CD1c-positive myeloid dendritic cell (primary cell): ENCODE data around the gene LRRK1.

Source experiments
- DNase-seq: peaks from one replicate; pipeline ENCODE4 v3.0.0-alpha.2; 2016; ENCODE audit errors: extremely low spot score

Gene LRRK1

DNA sequence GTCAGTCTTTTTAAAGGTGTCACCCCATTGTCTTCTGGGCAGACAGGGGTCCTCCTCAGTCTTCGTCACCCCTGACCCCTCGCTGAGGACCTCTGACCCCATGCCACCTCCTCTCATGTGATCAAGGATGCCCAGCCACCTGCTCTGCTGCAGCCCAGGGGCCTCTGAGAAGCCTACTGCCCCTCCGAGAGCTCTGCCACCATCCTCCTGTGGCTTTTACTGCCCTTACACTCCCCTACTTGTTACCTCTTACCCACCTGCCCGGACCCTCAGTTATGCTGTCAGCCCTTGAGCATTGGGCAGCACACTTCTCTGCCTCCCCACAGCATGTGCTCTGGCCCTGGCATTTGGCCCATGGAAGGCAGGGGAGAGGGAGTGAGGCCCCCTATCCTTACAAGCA, 123.2 kb downstream of the LRRK1 start:
- no peak for DNase-seq

DNA sequence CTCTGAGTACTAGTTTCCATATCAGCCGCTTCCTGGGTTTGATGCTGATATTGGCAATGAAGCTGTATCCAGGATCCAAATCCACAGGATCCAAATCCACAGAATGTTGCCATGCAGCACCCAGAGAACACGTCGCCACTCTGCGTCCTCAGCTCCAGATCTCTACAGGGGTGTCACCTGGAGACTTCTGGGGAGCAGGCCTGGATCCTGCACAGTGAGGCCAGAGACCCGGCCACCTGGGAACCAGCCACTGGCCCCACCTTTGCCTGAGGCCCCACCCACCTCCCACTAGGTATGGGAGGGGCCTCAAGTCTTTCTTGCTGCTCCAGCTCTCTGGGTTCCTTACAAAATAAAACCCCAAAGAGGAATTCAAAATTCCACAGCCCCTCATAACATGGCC, 123.9 kb downstream of the LRRK1 start:
- no peak for DNase-seq

- no peak for DNase-seq
Observed at GRCh38 chr15:101043911-101044624, 124.9 kb downstream of the LRRK1 start.

GRCh38 chr15:101044625-101045235, 125.6 kb downstream of the LRRK1 start:
- no peak for DNase-seq

DNA sequence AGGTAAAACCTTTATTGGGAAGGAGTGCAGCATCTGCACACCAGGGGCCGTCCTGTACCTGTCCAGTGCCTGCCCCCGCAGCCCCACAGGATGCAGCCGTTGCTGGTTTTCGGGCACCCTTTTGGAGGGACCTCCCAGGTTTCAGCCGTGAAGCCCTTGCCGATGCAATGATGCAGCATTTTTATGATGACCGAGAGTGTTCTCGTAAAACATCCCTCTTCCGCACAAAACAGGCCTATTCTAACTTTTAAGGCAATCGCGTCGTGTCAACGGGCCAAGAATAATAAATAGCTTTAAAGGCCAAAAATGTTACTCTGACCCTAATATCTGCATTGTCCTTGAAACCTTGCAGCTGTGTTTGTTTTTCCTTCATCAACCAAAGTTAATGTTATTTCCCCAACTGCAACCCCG, 126.1 kb downstream of the LRRK1 start:
- DNase-seq = no peak

- DNase-seq = no peak
Observed at GRCh38 chr15:101045835-101046691, 126.9 kb downstream of the LRRK1 start.

GRCh38 chr15:101046826-101047225, 127.7 kb downstream of the LRRK1 start:
- DNase-seq = no peak

- DNase-seq = no peak
Observed at GRCh38 chr15:101047301-101047781, 128.2 kb downstream of the LRRK1 start.

DNA sequence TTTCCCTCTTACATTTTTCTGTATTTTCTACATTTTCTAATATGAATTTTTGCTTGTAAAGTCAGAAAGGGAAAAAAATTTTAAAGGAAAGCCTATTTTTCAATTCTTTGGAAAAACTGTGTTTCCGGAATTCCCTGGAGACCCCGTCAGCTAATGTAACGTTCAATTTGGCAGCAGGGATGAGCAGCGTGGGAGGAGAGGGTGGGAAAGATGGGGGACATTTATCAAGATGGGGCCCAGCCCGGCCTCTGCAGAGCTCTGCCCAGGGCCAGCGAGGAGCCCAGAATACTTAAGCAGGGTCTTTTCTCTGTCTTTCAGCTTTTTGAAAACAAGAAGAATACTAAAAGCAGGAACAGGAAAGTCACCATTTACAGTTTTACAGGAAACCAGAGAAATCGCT, 129.0 kb downstream of the LRRK1 start:
- no peak for DNase-seq

DNA sequence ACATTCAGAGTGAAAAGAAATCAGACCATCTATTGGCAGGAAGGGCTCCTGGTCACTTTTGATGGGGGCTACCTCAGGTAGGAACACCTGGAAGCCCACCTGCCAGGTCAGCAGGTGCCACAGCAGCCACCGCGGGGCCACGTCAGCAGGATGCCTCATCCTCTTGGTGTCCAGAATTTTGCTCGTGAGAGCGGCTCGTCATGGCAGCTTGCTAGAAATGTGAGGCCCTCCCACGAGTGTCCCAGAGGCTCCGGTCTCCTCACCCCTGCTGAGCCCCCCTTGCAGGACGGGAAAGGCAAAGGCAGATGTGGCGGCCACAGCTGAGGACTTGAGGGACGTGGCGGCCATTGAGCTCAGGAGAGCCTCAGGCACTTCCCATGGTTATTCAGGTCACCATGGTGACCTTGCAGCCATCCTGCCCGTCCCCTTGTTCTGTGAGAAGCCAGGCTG, 129.4 kb downstream of the LRRK1 start:
- DNase-seq = no peak

- DNase-seq = no peak
Observed at GRCh38 chr15:101049282-101049681, 130.1 kb downstream of the LRRK1 start.

DNA sequence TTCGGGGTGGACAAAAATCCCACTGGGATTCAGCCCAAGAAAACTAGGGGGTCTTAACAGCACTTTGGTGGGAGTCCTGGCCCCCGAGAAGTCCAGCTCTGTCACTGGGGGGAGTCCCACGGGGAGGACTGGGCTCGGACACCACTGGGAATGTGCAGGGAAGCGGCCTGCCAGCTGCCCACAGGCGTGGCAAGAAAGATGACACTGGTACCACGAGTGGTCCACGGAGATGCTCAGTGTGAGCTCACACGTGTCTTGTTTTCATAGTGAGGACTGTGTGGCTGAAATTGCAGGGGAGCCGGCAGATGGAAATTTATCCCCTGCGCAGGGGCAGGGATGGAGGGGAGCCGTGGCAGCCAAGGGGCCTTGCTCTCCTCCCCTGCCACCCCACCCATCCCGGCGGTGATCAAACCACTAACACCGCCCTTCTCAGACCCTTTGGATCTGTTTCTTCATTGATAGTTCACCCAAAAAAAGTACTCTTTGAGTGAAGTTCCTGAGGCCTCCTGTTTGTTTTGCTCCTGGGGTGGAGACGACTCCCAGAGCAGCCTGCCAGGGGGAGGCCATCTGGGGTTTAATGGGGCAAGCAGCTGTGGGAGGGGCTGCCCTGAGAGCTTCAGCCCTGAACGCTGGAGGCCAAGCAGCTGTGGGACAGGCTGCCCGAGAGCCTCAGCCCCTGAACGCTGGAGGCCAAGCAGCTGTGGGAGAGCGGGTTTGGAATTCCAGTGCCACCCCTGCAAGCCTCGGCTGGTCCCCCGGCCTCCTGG, 130.9 kb downstream of the LRRK1 start:
- DNase-seq = no peak

DNA sequence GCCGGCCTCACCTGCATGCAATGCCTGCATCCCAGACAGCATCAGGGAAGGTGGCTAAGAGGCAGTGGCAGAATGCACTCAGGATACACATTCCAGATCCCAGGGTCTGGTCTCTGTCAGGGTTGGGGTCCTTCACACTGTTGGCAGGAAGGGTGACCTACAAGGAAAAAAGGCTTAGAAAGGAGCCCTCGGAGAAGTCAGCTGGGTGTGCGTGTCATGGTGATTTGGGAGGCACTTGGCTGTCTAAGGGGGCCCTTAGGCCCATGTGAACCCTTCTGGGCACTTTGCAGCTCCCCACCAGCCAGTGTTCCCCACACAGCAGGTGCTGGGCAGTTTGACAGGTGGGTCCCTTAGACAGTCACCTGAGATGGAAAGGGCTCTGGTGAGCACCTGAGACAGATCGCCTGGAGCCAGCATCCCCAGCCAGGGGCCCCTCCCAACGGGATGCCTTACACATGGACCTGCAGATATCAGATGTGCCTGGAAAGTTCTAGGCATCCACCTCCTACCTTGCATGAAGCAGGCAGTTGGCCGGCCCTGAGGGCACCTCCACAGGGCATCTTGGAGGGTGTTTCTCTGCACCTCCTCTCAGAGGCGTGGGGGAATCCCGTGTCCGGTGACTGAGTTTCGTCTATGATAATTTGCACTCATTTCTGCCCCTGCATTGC, 131.6 kb downstream of the LRRK1 start:
- DNase-seq = no peak

- no peak for DNase-seq
Observed at GRCh38 chr15:101051291-101052030, 132.3 kb downstream of the LRRK1 start.

GRCh38 chr15:101052031-101052620, 133.0 kb downstream of the LRRK1 start:
- DNase-seq = no peak

GRCh38 chr15:101052681-101053121, 133.5 kb downstream of the LRRK1 start:
- DNase-seq = no peak

DNA sequence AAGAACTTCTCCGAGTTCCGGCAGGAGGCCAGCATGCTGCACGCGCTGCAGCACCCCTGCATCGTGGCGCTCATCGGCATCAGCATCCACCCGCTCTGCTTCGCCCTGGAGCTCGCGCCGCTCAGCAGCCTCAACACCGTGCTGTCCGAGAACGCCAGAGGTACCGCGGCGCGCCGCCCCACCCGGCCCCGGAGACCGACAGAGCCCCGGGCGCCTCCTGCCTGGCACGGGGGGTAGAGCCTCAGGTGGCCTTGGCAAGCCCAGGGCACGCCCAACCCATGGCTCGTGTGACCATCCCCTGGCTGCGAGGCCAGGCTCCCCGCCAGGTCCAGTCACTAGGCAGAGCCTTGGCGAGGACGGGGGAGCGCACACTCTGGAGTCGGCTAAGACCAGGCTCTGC, 134.1 kb downstream of the LRRK1 start:
- no peak for DNase-seq

GRCh38 chr15:101054116-101054515, 135.0 kb downstream of the LRRK1 start:
- no peak for DNase-seq

- no peak for DNase-seq
Observed at GRCh38 chr15:101054991-101055390, 135.8 kb downstream of the LRRK1 start.

GRCh38 chr15:101055411-101055810, 136.3 kb downstream of the LRRK1 start:
- DNase-seq = no peak
